PC-3 (cell line): Measurements from ENCODE around the gene MAMDC2. TPM values are rescaled to one million over a fixed set of nuclear protein-coding genes. Genes with fewer than 3 reads are reported as not detected.
A peak's percentile ranks its signal among the peaks of the same experiment; 100 is the strongest.

Experiments
- ATAC-seq: fragments of 200-7000 bp; cut with Tn5 transposase; 2 replicates; pipeline ENCODE4 v1.9.1; 2020; ENCODE audit warnings: mild to moderate bottlenecking, moderate library complexity
- BruUV-seq: library from RNA; stranded (reverse); fragments of 400-500 nt; replicated peaks from 2 replicates; lab custom pipeline; 2021; lab: Mats Ljungman, UMichigan
- CTCF ChIA-PET: fragments of 300-600 bp; sonication (Branson Sonifier 250); formaldehyde crosslinking; loops from one replicate; lab custom pipeline; 2022; ENCODE audit warnings: antibody characterized with exemption; lab: Charles Lee
- POLR2A ChIA-PET: fragments of 300-600 bp; sonication (Branson Sonifier 250); formaldehyde crosslinking; loops from one replicate; lab custom pipeline; 2022; ENCODE audit warnings: antibody characterized with exemption; ENCODE audit not compliant: unreplicated experiment; lab: Charles Lee
- DNase-seq: peaks from one replicate; pipeline ENCODE4 v3.0.0-alpha.2; 2015
- H2AFZ ChIP-seq: fragments of 300-600 bp; sonication (generic); 2 replicates; pipeline ENCODE4 v1.6.0; 2016; ENCODE audit warnings: antibody characterized with exemption, low read length
- H3F3A ChIP-seq: fragments of 300-600 bp; sonication (generic); one replicate; pipeline ENCODE4 v1.6.0; 2017; ENCODE audit warnings: antibody characterized with exemption, low read length, control low read depth, mild to moderate bottlenecking; ENCODE audit not compliant: unreplicated experiment
- H3K27ac ChIP-seq: fragments of 300-600 bp; sonication (generic); 2 replicates; pipeline ENCODE4 v1.5.1; 2016; ENCODE audit warnings: mild to moderate bottlenecking, low read length
- H3K27me3 ChIP-seq: fragments of 300-600 bp; sonication (generic); 2 replicates; pipeline ENCODE4 v1.6.1; 2016; ENCODE audit warnings: low read length, mixed read lengths
- H3K36me3 ChIP-seq: fragments of 300-600 bp; sonication (generic); 2 replicates; pipeline ENCODE4 v1.6.1; 2016; ENCODE audit warnings: low read depth, mixed run types, low read length, mixed read lengths
- H3K4me1 ChIP-seq: fragments of 300-600 bp; sonication (generic); 2 replicates; pipeline ENCODE4 v1.5.1; 2016; ENCODE audit warnings: low read length; ENCODE audit not compliant: insufficient read depth
- H3K4me2 ChIP-seq: fragments of 300-600 bp; sonication (generic); 2 replicates; pipeline ENCODE4 v1.6.0; 2016; ENCODE audit warnings: low read length
- H3K4me3 ChIP-seq: fragments of 300-600 bp; sonication (generic); 2 replicates; pipeline ENCODE4 v1.5.1; 2016; ENCODE audit warnings: mild to moderate bottlenecking, low read length, mixed read lengths
- H3K79me2 ChIP-seq: fragments of 300-600 bp; sonication (generic); 2 replicates; pipeline ENCODE4 v1.6.1; 2017; ENCODE audit warnings: low read length, mixed read lengths
- H3K9ac ChIP-seq: fragments of 300-600 bp; sonication (generic); 2 replicates; pipeline ENCODE4 v1.6.0; 2016; ENCODE audit warnings: mild to moderate bottlenecking, low read length
- H3K9me2 ChIP-seq: fragments of 300-600 bp; sonication (generic); replicated peaks from 2 replicates; pipeline ENCODE4 v1.6.1; 2016; ENCODE audit warnings: mixed run types, low read length, mixed read lengths
- H3K9me3 ChIP-seq: fragments of 300-600 bp; sonication (generic); 2 replicates; pipeline ENCODE4 v1.6.1; 2016; ENCODE audit warnings: low read length, mixed read lengths
- H4K20me1 ChIP-seq: fragments of 300-600 bp; sonication (generic); 2 replicates; pipeline ENCODE4 v1.6.1; 2016; ENCODE audit warnings: low read length, mixed read lengths
- CTCF ChIP-seq: fragments of 300-600 bp; sonication (generic); conservative IDR thresholded peaks from 2 replicates; pipeline ENCODE4 v1.5.1; 2017; ENCODE audit warnings: antibody characterized with exemption, low read depth, mild to moderate bottlenecking, low read length
- EZH2 ChIP-seq: fragments of 300-600 bp; sonication (generic); IDR thresholded peaks from one replicate; pipeline ENCODE4 v1.6.1; 2017; ENCODE audit warnings: antibody characterized with exemption, mild to moderate bottlenecking, low read length; ENCODE audit not compliant: unreplicated experiment
- EZH2phosphoT487 ChIP-seq: fragments of 300-600 bp; sonication (generic); IDR thresholded peaks from 2 replicates; pipeline ENCODE4 v1.6.1; 2018; ENCODE audit warnings: mild to moderate bottlenecking, antibody characterized with exemption, low read length, borderline replicate concordance
- intact Hi-C: fragments of 100-400 bp; cut with micrococcal nuclease; formaldehyde crosslinking; loops from 2 replicates; pipeline ENCODE4 v1.9.0; 2023
- total RNA-seq: library from RNA; depleted of rRNA; stranded (reverse); fragments of >200 nt; gene quantifications from 2 replicates; pipeline ENCODE4 v1.2.3, GENCODE V29; 2014

Gene MAMDC2
- total RNA-seq, 1 experiment from 2014 or later, result not detected

- Histone ChIP-seq H3F3A (no peaks in the 10 kb centered on the region), H3K27me3 (no peaks in the 10 kb centered on the region), H3K4me2 (peak overlapping the region; percentile 95), H3K27ac (peak overlapping the region; percentile 82), H3K79me2 (peaks cover 42% of the 10 kb centered on the region), H2AFZ (peak overlapping the region; percentile 80), H3K9me2 (no peaks in the 10 kb centered on the region), H4K20me1 (peaks cover 19% of the 10 kb centered on the region), H3K4me3 (peak overlapping the region; percentile 97), H3K4me1 (peaks cover 42% of the 10 kb centered on the region), H3K36me3 (peaks cover 11% of the 10 kb centered on the region; the same call in 1 of the 2 replicates), H3K9ac (peak overlapping the region; percentile 97), H3K9me3 (no peaks in the 10 kb centered on the region)
- TF ChIP-seq EZH2phosphoT487 (no peak), EZH2 (no peak), CTCF (no peak)
- ChIA-PET CTCF (no interaction called here), POLR2A (interaction anchor here (0.6 to 0.8 kb wide), 4 partner anchors 10 to 108 kb away, joined by 3 to 6 read pairs (median 5); no protein-coding TSS in a partner anchor)
- DNase-seq, result peak; percentile 79
- ATAC-seq, result peak; percentile 60
- intact Hi-C loops, result loop anchor here (5.0 kb wide), 3 partner anchors 41 to 166 kb away; no protein-coding TSS in a partner anchor
- no TSS peak for BruUV-seq
Observed at GRCh38 chr9:70256123-70256551, 212.5 kb downstream of the MAMDC2 start.

GRCh38 chr9:70257502-70257901, 213.9 kb downstream of the MAMDC2 start:
- intact Hi-C loops, result loop anchor here (5.0 kb wide), 3 partner anchors 40 to 165 kb away; no protein-coding TSS in a partner anchor
- Histone ChIP-seq H3K9me3 (no peaks in the 10 kb centered on the region), H3K4me2 (peak overlapping the region; percentile 95), H3K4me3 (peak overlapping the region; percentile 97), H3K4me1 (peaks cover 54% of the 10 kb centered on the region), H3K9me2 (no peaks in the 10 kb centered on the region), H3K27me3 (no peaks in the 10 kb centered on the region), H3K9ac (peak overlapping the region; percentile 97), H3K36me3 (peaks cover 23% of the 10 kb centered on the region), H2AFZ (peak overlapping the region; percentile 22; the same call in 1 of the 2 replicates), H3K27ac (peak overlapping the region; percentile 95; the same call in 1 of the 2 replicates), H4K20me1 (peaks cover 33% of the 10 kb centered on the region), H3K79me2 (peaks cover 55% of the 10 kb centered on the region), H3F3A (no peaks in the 10 kb centered on the region)
- no peak for TF ChIP-seq EZH2
- TF ChIP-seq EZH2phosphoT487, result no peak
- TF ChIP-seq CTCF, result no peak
- CTCF ChIA-PET, result no interaction called here
- ATAC-seq (no peak), DNase-seq (no peak)
- POLR2A ChIA-PET, result no interaction called here
- BruUV-seq, result no TSS peak

- peaks cover 60% of the 10 kb centered on the region for H3K4me1 ChIP-seq
- TF ChIP-seq EZH2phosphoT487, result no peak
- TF ChIP-seq CTCF, result no peak
- no peak for TF ChIP-seq EZH2
- H3K4me2 ChIP-seq, result peak overlapping the region; percentile 95
- H2AFZ ChIP-seq, result peak overlapping the region; percentile 82
- H3K9me3 ChIP-seq, result no peaks in the 10 kb centered on the region
- ChIA-PET CTCF (no interaction called here), POLR2A (no interaction called here)
- ATAC-seq (peak; percentile 44), DNase-seq (no peak)
- intact Hi-C loops, result loop anchor here (5.0 kb wide), 3 partner anchors 39 to 164 kb away; no protein-coding TSS in a partner anchor
- peaks cover 39% of the 10 kb centered on the region for H4K20me1 ChIP-seq
- H3K27ac ChIP-seq, result peak overlapping the region; percentile 95
- peak overlapping the region; percentile 97 for H3K4me3 ChIP-seq
- H3K9ac ChIP-seq, result peak overlapping the region; percentile 97
- peaks cover 62% of the 10 kb centered on the region for H3K79me2 ChIP-seq
- H3K9me2 ChIP-seq, result no peaks in the 10 kb centered on the region
- H3F3A ChIP-seq, result no peaks in the 10 kb centered on the region
- BruUV-seq, result TSS peak; percentile 83
- H3K27me3 ChIP-seq, result no peaks in the 10 kb centered on the region
- peaks cover 23% of the 10 kb centered on the region for H3K36me3 ChIP-seq
Observed at GRCh38 chr9:70257991-70258691, 214.5 kb downstream of the MAMDC2 start.
